Cardiac fibroblast (primary cell): ENCODE measurements around the gene DNAAF1.

ENCODE experiments used
- DNase-seq, 2 donors: peaks; one replicate each; pipeline versions ENCODE4 v3.0.0 to v3.0.0-alpha.2; 2010; ENCODE audit warnings: low read depth in 2 of 2
- H3K4me3 ChIP-seq, 2 donors: replicated peaks in 1 of 2; 1 replicate in 1 of 2; 2 replicates in 1 of 2; pipeline ENCODE4 v1.5.1; 2011; ENCODE audit warnings: low read depth in 2 of 2, low read length in 2 of 2, mild to moderate bottlenecking in 2 of 2, moderate library complexity in 1 of 2
- CTCF ChIP-seq: IDR thresholded peaks from one replicate; pipeline ENCODE4 v1.5.1; 2011; ENCODE audit warnings: low read depth, mild to moderate bottlenecking, low read length, inconsistent platforms

The DNAAF1 gene

GRCh38 chr16:84194018-84194417 lies 48.9 kb downstream of the DNAAF1 start:
- no peak for DNase-seq
- TF ChIP-seq CTCF, result no peak
- no peak overlapping the region for H3K4me3 ChIP-seq

- H3K4me3 ChIP-seq, result no peak overlapping the region
- DNase-seq, result no peak
- TF ChIP-seq CTCF, result no peak
Measured at GRCh38 chr16:84194470-84195200, 49.5 kb downstream of the DNAAF1 start.

GRCh38 chr16:84195201-84196093 lies 50.3 kb downstream of the DNAAF1 start:
- H3K4me3 ChIP-seq, result no peak overlapping the region
- no peak for TF ChIP-seq CTCF
- DNase-seq, result no peak

GRCh38 chr16:84196101-84196500 lies 51.0 kb downstream of the DNAAF1 start:
- no peak for DNase-seq
- no peak for TF ChIP-seq CTCF
- H3K4me3 ChIP-seq, result no peak overlapping the region

GRCh38 chr16:84196727-84197394 lies 51.8 kb downstream of the DNAAF1 start:
- TF ChIP-seq CTCF, result no peak
- H3K4me3 ChIP-seq, result no peak overlapping the region
- DNase-seq, result no peak

GRCh38 chr16:84197466-84198128 lies 52.5 kb downstream of the DNAAF1 start:
- no peak for DNase-seq
- H3K4me3 ChIP-seq, result no peak overlapping the region
- no peak for TF ChIP-seq CTCF
